NCI-H748 (cell line): ENCODE results near the gene ACSL4.
A peak's percentile ranks its signal among the peaks of the same experiment; 100 is the strongest.
"Not testable (repeated sequence)": the region's sequence is repeated elsewhere in the genome, so short reads cannot be mapped to it uniquely, and the experiment has no call there.

ENCODE experiments used
- DNase-seq: peaks from one replicate; lab custom pipeline; 2025; ENCODE audit not compliant: unreplicated experiment; lab: John Stamatoyannopoulos, UW

Gene ACSL4

GRCh38 chrX:109679820-109680219 is 53.2 kb downstream of the ACSL4 start:
- no peak for DNase-seq

DNA sequence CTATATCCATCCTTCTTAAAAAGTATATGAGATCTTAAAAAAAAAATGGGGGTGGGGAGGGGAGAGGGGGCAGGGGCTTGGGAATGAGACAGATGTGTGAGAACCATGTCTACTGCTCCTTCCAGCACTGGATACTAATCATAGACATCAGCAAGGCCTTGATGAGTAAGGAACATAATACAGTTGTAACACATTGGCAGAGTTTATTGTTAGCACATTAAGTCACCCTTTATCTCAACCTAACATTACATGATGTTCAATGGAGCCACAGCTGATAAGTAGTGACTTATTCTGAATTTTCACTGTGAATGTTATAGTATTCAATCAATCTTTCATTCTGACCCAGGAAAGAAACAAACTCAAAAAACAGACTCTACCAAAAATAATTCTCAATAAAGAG is 60.8 kb downstream of the ACSL4 start:
- no peak for DNase-seq

DNA sequence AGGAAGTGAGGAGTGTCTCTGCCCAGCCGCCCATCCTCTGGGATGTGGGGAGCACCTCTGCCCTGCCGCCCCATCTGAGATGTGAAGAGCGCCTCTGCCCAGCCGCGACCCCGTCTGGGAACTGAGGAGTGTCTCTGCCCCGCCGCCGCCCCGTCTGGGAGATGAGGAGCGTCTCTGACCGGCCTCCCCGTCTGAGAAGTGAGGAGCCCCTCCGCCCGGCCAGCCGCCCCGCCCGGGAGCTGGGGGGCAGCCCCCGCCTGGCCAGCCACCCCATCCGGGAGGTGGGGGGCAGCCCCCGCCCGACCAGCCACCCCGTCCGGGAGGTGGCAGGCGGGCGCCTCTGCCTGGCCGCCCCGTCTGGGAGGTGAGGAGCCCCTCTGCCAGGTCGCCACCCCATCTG is 61.9 kb downstream of the ACSL4 start:
- DNase-seq = not testable (repeated sequence)

- no peak for DNase-seq
Measured at GRCh38 chrX:109667986-109668385, 65.1 kb downstream of the ACSL4 start.

- DNase-seq = no peak
Measured at GRCh38 chrX:109660435-109661143, 72.5 kb downstream of the ACSL4 start.

- DNase-seq = no peak
Measured at GRCh38 chrX:109658391-109658790, 74.7 kb downstream of the ACSL4 start.

DNA sequence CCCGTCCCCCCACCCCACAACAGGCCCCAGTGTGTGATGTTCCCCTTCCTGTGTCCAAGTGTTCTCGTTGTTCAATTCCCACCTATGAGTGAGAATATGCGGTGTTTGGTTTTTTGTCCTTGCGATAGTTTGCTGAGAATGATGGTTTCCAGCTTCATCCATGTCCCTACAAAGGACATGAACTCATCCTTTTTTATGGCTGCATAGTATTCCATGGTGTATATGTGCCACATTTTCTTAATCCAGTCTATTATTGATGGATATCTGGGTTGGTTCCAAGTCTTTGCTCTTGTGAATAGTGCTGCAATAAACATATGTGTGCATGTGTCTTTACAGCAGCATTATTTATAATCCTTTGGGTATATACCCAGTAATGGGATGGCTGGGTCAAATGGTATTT is 75.7 kb downstream of the ACSL4 start:
- DNase-seq = not testable (repeated sequence)

- DNase-seq = no peak
Measured at GRCh38 chrX:109656774-109657173, 76.3 kb downstream of the ACSL4 start.

GRCh38 chrX:109655502-109656201 is 77.4 kb downstream of the ACSL4 start:
- DNase-seq = no peak

DNA sequence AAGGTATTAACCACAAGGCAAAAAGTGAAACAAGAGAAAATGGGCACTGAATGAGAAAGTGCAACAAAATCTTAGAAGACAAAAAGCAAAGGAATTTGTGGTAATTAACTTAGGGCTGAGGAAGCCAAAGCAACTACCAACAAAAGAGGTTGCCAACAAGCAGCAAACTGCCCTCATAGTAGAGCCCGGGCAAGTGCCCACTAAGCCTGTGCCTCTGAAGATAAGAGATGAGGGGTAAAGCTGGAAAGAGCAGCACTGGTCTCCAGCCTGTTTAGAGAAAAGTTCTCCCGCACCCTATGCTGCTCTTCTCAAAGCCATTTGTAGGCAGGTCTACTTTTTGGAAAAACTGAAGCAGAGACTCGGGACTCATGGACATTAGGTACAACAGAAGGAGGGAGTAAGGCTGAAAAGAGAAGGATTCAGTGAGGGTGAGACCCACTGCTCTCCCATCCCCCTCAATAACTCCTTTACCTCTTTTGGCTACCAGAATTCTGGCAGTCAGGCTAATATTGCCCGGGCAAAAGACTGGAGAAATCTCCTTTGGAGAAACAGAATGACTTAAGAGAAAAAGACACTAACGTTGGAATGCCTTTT is 78.4 kb downstream of the ACSL4 start:
- no peak for DNase-seq

- DNase-seq = not testable (repeated sequence)
Measured at GRCh38 chrX:109644671-109645070, 88.4 kb downstream of the ACSL4 start.

DNA sequence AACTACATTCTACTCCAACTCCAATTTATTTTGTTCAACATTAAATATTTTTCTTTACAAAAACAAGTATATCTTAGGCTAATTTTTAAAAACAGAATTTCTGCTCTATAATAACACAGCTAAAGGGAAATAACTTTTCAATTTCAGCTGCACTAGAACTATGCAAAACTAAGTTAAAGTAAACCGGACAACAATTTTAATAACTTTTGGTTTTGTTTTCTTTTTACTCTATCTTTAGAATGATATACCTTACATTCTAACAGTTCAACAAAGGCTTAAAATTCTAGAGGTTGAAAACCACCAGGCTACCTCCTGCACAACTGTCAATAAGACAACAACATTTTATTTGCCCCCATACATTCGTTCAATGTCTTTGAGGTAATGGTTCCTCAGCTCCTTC is 89.4 kb downstream of the ACSL4 start:
- no peak for DNase-seq

GRCh38 chrX:109638158-109638557 is 94.9 kb downstream of the ACSL4 start:
- DNase-seq = no peak

DNA sequence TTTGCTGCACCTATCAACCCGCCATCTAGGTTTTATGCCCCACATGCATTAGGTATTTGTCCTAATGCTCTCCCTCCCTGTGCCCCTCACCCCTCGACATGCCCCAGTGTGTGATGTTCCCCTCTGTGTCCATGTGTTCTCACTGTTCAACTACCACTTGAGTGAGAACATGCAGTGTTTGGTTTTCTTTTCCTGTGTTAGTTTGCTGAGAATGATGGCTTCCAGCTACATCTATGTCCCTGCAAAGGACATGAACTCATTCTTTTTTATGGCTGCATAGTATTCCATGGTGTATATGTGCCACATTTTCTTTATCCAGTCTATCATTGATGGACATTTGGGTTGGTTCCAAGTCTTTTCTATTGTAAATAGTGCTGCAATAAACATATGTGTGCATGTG is 95.6 kb downstream of the ACSL4 start:
- DNase-seq = not testable (repeated sequence)

DNA sequence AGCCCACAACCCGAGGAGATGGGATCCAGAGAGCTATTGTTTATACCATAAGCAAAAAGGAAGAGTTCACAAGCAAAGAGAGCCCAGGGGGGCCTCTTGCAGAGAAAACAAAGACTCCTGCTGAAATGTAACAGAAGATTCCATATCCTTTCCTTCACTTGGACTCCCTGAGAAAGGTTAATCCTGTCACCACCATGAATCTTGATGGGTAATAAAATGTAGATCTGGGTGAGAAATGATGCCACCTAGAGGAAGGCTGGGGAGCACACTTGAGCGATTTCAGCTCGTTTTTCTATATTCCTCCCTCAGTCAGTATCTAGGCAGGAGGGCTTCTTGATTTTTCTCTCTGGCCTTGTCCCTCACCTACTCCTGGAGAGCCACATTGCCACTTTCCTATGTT is 97.9 kb downstream of the ACSL4 start:
- peak; percentile 7 for DNase-seq

GRCh38 chrX:109632906-109633504 is 100.1 kb downstream of the ACSL4 start:
- no peak for DNase-seq

DNA sequence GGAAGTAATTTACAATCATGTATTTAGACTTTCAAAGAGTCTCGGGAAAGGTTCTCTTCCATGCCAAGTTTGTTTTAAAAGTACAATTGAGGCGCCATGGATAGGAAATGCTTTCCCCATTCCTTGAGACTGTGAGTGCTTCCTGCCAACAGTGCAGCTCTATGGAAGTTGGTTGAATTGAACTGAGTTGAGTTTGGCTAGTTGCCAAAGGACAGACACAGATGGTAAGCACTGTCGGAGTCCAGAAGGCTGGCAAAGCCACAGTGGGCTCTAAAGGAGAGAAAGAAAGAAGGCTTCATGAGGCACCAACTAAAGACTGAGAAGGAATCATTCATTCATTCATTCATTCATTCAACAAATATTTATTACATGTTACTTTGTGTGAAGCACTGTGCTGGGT is 103.7 kb downstream of the ACSL4 start:
- peak; percentile 54 for DNase-seq

DNA sequence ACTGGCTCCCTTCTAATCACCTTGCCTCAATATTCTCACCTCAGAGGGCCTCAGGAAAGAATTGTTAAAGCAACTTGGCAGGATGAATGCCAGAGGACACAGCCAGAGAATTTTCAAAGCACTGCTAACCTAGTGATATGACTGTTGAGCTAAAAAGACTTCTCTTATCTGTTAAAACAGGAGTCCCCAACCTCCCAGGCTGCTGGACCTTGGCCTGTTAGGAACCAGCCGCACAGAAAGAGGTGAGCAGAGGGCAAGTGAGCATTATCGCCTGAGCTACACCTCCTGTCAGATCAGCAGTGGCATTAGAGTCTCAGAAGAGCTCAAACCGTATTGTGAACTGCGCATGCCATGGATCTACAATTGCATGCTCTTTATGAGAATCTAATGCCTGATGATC is 106.4 kb downstream of the ACSL4 start:
- no peak for DNase-seq

DNA sequence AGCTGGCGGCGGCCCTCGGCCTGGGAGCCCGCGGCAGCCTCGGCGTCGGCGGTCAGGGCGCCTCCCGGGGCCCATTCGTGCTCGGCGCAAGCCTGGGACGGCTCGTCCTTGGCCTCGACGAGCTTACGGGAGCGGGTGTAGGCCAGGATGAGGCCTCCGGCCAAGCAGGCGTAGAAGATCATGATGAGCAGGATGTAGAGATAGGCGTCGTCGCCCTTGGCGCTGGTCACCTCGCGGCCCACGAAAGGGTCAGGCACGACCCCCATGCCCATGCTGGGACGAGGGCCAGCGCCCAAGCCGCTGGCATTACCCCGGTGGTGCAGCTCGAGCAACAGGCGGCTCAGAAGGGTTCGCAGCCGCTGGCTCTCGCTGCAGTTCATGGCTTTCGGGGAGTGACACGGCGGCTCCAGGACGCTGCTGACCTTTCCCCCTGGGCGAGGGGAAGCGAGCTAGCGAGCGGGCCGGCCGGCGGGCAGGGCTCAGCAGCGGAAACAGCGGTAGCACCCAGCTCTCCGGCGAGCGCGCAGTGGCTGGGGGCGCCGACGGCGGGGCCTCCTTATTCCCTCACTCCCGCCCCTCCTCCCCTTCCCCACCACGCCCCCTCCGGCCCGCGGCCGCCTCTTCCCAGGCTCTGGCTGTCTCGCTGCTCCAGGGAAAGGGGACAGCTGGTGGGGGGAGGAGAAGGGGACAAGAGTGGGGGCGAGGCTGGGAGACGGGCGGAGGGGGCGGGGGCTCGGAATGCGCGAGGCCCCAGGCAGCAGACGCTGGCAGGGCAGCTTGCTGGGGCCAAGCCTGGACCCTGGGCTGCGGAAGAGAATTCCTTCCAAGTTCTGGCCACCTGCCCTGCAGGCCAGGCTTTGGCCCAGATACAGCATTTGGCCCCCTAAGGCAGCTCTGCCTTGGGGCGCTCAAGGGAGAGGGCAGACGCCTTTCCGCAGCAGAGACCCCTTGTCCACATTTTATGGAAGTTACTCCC is 108.1 kb downstream of the ACSL4 start, which contains the start of gene KCNE5:
KCNE5 (minus strand) TSS at position 532 of the 976 bp plus-strand sequence; CDS start at position 380, 152 bp downstream.
- no peak for DNase-seq

- no peak for DNase-seq
Measured at GRCh38 chrX:109623997-109624396, 109.1 kb downstream of the ACSL4 start.

DNA sequence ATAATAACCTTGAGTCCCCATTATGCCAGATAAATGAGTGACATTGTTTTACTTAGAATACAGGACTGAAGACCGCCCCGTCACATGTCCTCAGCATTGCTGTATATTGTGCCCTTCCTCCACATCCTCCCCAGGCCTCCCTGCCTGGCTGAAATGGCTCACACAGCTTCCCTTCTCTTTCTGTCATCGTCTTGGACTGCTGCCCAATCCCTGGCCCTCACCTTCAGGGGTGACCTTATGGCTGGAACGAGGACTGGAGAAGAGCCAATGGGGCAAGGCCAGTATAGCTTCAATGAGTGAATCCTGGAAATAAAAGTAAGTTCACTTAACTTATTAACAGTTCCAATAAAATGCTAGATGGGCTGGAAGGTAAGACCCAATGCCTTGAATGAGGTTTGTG is 110.8 kb downstream of the ACSL4 start:
- no peak for DNase-seq
